WTC11 (cell line): ENCODE results near the gene CER1. TPM values are rescaled to one million over a fixed set of nuclear protein-coding genes. Genes with fewer than 3 reads are reported as not detected.

Experiments used
- ATAC-seq: fragments of 200-7000 bp; cut with Tn5 transposase; 2 replicates; pipeline ENCODE4 v1.10.0; 2021; ENCODE audit warnings: mild to moderate bottlenecking, moderate library complexity
- CTCF ChIA-PET: fragments of 300-600 bp; sonication (Branson Sonifier 250); formaldehyde crosslinking; loops from one replicate; lab custom pipeline; 2021; ENCODE audit warnings: antibody characterized with exemption; lab: Charles Lee
- POLR2A ChIA-PET: fragments of 350-600 bp; sonication (Branson Sonifier 250); formaldehyde crosslinking; loops from one replicate; lab custom pipeline; 2021; ENCODE audit warnings: antibody characterized with exemption; lab: Charles Lee
- DNase-seq: peaks from one replicate; pipeline ENCODE4 v3.0.0; 2021; ENCODE audit warnings: low spot score
- H3K27ac Mint-ChIP-seq: 2 replicates; pipeline ENCODE4 v1.8.0; 2021; ENCODE audit warnings: mixed read lengths
- H3K27me3 Mint-ChIP-seq: 2 replicates; pipeline ENCODE4 v1.8.0; 2021; ENCODE audit warnings: low read depth, mild to moderate bottlenecking, moderate library complexity, mixed read lengths
- H3K36me3 Mint-ChIP-seq: 2 replicates; pipeline ENCODE4 v1.8.0; 2021; ENCODE audit warnings: mixed read lengths
- H3K4me1 Mint-ChIP-seq: 2 replicates; pipeline ENCODE4 v1.8.0; 2022; ENCODE audit warnings: mixed read lengths
- H3K4me3 Mint-ChIP-seq: 2 replicates; pipeline ENCODE4 v1.8.0; 2021; ENCODE audit warnings: mild to moderate bottlenecking, moderate library complexity, mixed read lengths
- H3K9me3 Mint-ChIP-seq: 2 replicates; pipeline ENCODE4 v1.8.0; 2021; ENCODE audit warnings: mixed read lengths
- ATF1 ChIP-seq: sonication (generic); formaldehyde crosslinking; IDR thresholded peaks from 2 replicates; pipeline ENCODE4 v1.8.1; 2023; ENCODE audit warnings: mild to moderate bottlenecking, moderate library complexity, missing genetic modification reagents
- CREB1 ChIP-seq: sonication (generic); formaldehyde crosslinking; IDR thresholded peaks from 2 replicates; pipeline ENCODE4 v1.8.0; 2023; ENCODE audit warnings: mild to moderate bottlenecking, missing genetic modification reagents
- CREM ChIP-seq: sonication (generic); formaldehyde crosslinking; IDR thresholded peaks from 2 replicates; pipeline ENCODE4 v1.8.1; 2022; ENCODE audit warnings: mild to moderate bottlenecking, missing genetic modification reagents, moderate library complexity
- CTCF ChIP-seq: fragments of 200-600 bp; IDR thresholded peaks from 2 replicates; pipeline ENCODE4 v1.8.0; 2022; ENCODE audit warnings: antibody characterized with exemption
- E2F1 ChIP-seq: sonication (generic); formaldehyde crosslinking; IDR thresholded peaks from 2 replicates; pipeline ENCODE4 v1.8.0; 2022; ENCODE audit warnings: mild to moderate bottlenecking, missing genetic modification reagents
- E2F5 ChIP-seq: sonication (generic); formaldehyde crosslinking; IDR thresholded peaks from 2 replicates; pipeline ENCODE4 v1.8.1; 2022; ENCODE audit warnings: mild to moderate bottlenecking, moderate library complexity, missing genetic modification reagents
- ETV6 ChIP-seq: sonication (generic); formaldehyde crosslinking; IDR thresholded peaks from 2 replicates; pipeline ENCODE4 v1.8.1; 2022; ENCODE audit warnings: mild to moderate bottlenecking, missing genetic modification reagents
- FOXP1 ChIP-seq: sonication (generic); formaldehyde crosslinking; IDR thresholded peaks from 2 replicates; pipeline ENCODE4 v1.8.0; 2022; ENCODE audit warnings: missing genetic modification reagents, mild to moderate bottlenecking, moderate library complexity, borderline replicate concordance
- GRHL2 ChIP-seq: fragments of 250-450 bp; sonication (Bioruptor Pico); IDR thresholded peaks from 2 replicates; pipeline ENCODE4 v1.8.0; 2022; ENCODE audit warnings: mild to moderate bottlenecking, moderate library complexity; ENCODE audit not compliant: insufficient replicate concordance, severe bottlenecking
- JAZF1 ChIP-seq: fragments of 250-450 bp; sonication (Bioruptor Pico); IDR thresholded peaks from 2 replicates; pipeline ENCODE4 v1.9.0; 2021; ENCODE audit warnings: moderate library complexity, mild to moderate bottlenecking, inconsistent platforms
- MAX ChIP-seq: sonication (generic); formaldehyde crosslinking; IDR thresholded peaks from 2 replicates; pipeline ENCODE4 v1.8.0; 2022; ENCODE audit warnings: mild to moderate bottlenecking, missing genetic modification reagents
- MLX ChIP-seq: sonication (generic); formaldehyde crosslinking; IDR thresholded peaks from 2 replicates; pipeline ENCODE4 v1.8.1; 2023; ENCODE audit warnings: mild to moderate bottlenecking, missing genetic modification reagents, moderate library complexity
- MXD4 ChIP-seq: fragments of 250-450 bp; sonication (Bioruptor Pico); IDR thresholded peaks from 2 replicates; pipeline ENCODE4 v1.8.0; 2021; ENCODE audit warnings: mild to moderate bottlenecking, moderate library complexity, borderline replicate concordance
- NFE2L1 ChIP-seq: sonication (generic); formaldehyde crosslinking; IDR thresholded peaks from 2 replicates; pipeline ENCODE4 v1.8.1; 2023; ENCODE audit warnings: missing genetic modification reagents
- OVOL2 ChIP-seq: fragments of 250-450 bp; sonication (Bioruptor Pico); IDR thresholded peaks from 2 replicates; pipeline ENCODE4 v1.9.0; 2021; ENCODE audit warnings: mild to moderate bottlenecking, borderline replicate concordance
- RELA ChIP-seq: sonication (generic); formaldehyde crosslinking; IDR thresholded peaks from 2 replicates; pipeline ENCODE4 v1.8.1; 2022; ENCODE audit warnings: missing genetic modification reagents, mild to moderate bottlenecking, borderline replicate concordance
- STAT6 ChIP-seq: sonication (generic); formaldehyde crosslinking; conservative IDR thresholded peaks from 2 replicates; pipeline ENCODE4 v1.8.1; 2023; ENCODE audit warnings: mild to moderate bottlenecking, low read depth, missing genetic modification reagents, moderate library complexity
- TEAD4 ChIP-seq: sonication (generic); formaldehyde crosslinking; IDR thresholded peaks from 2 replicates; pipeline ENCODE4 v1.8.0; 2022; ENCODE audit warnings: mild to moderate bottlenecking, missing genetic modification reagents
- ZNF317 ChIP-seq: sonication (generic); formaldehyde crosslinking; IDR thresholded peaks from 2 replicates; pipeline ENCODE4 v1.8.1; 2023; ENCODE audit warnings: low read depth, mild to moderate bottlenecking, moderate library complexity, missing genetic modification reagents, borderline replicate concordance
- ZNF396 ChIP-seq: fragments of 250-450 bp; sonication (Bioruptor Pico); IDR thresholded peaks from 2 replicates; pipeline ENCODE4 v1.8.0; 2021; ENCODE audit warnings: mild to moderate bottlenecking, moderate library complexity, borderline replicate concordance
- ZNF416 ChIP-seq: fragments of 250-450 bp; sonication (Bioruptor Pico); IDR thresholded peaks from 2 replicates; pipeline ENCODE4 v1.9.0; 2021; ENCODE audit warnings: mild to moderate bottlenecking, inconsistent platforms
- ZNF423 ChIP-seq: fragments of 250-450 bp; sonication (Bioruptor Pico); IDR thresholded peaks from 2 replicates; pipeline ENCODE4 v2.1.2; 2022; ENCODE audit warnings: mild to moderate bottlenecking, moderate library complexity
- ZNF671 ChIP-seq: fragments of 250-450 bp; sonication (Bioruptor Pico); IDR thresholded peaks from 2 replicates; pipeline ENCODE4 v1.8.0; 2021; ENCODE audit warnings: mild to moderate bottlenecking
- total RNA-seq: library from RNA; stranded (reverse); gene quantifications from 3 replicates; pipeline ENCODE4 v1.2.3, GENCODE V29; 2021

The CER1 gene
- total RNA-seq, 1 experiment from 2014 or later = 2.4 TPM

GRCh38 chr9:14766299-14766698, 43.8 kb upstream of the CER1 start (continued):
- TF ChIP-seq STAT6 (no peak), E2F1 (no peak)
- TF ChIP-seq, all 79 proteins: peak for 0

GRCh38 chr9:14761584-14761983, 39.1 kb upstream of the CER1 start:
- CTCF ChIA-PET = no interaction called here
- TF ChIP-seq MLX (CRISPR knock-in tag) = no peak
- no peak for TF ChIP-seq ZNF396 (CRISPR knock-in tag)
- no peak for TF ChIP-seq FOXP1 (CRISPR knock-in tag)
- TF ChIP-seq CTCF = no peak
- H3K9me3 Mint-ChIP-seq = peaks cover 3% of the 10 kb centered on the region; the same call in 1 of the 2 replicates
- no peak for DNase-seq
- H3K4me1 Mint-ChIP-seq = no peaks in the 10 kb centered on the region; the same call in 1 of the 2 replicates
- no peak overlapping the region for H3K27ac Mint-ChIP-seq
- ATAC-seq = no peak
- H3K36me3 Mint-ChIP-seq = no peaks in the 10 kb centered on the region
- H3K27me3 Mint-ChIP-seq = no peaks in the 10 kb centered on the region
- POLR2A ChIA-PET = no interaction called here
- H3K4me3 Mint-ChIP-seq = no peak overlapping the region

- POLR2A ChIA-PET = no interaction called here
- no peak overlapping the region for H3K27ac Mint-ChIP-seq
These were observed 37.5 kb upstream of the CER1 start for GRCh38 chr9:14760060-14760459.

GRCh38 chr9:14756291-14756690, 33.8 kb upstream of the CER1 start:
- H3K36me3 Mint-ChIP-seq = no peaks in the 10 kb centered on the region
- ATAC-seq (no peak), DNase-seq (no peak)
- no peak for TF ChIP-seq CREM (CRISPR knock-in tag)
- TF ChIP-seq GRHL2 (CRISPR knock-in tag) = no peak
- no peak for TF ChIP-seq CTCF
- no peak for TF ChIP-seq E2F5 (CRISPR knock-in tag)
- no peak for TF ChIP-seq NFE2L1 (CRISPR knock-in tag)
- TF ChIP-seq ZNF423 (CRISPR knock-in tag) = no peak
- TF ChIP-seq TEAD4 (CRISPR knock-in tag) = no peak
- no peak for TF ChIP-seq MXD4 (CRISPR knock-in tag)
- TF ChIP-seq OVOL2 (CRISPR knock-in tag) = no peak
- no peak for TF ChIP-seq ZNF396 (CRISPR knock-in tag)
- no peak for TF ChIP-seq JAZF1 (CRISPR knock-in tag)
- TF ChIP-seq ZNF416 (CRISPR knock-in tag) = no peak
- TF ChIP-seq ZNF317 (CRISPR knock-in tag) = no peak
- TF ChIP-seq ETV6 = no peak
- TF ChIP-seq CREB1 = no peak
- POLR2A ChIA-PET = no interaction called here
- CTCF ChIA-PET = no interaction called here
- H3K9me3 Mint-ChIP-seq = no peaks in the 10 kb centered on the region
- H3K4me3 Mint-ChIP-seq = no peak overlapping the region
- H3K27ac Mint-ChIP-seq = no peak overlapping the region
- 0 out of 2 replicates have a peak, but pooled peaks cover 3% of the 10 kb centered on the region for H3K4me1 Mint-ChIP-seq
- H3K27me3 Mint-ChIP-seq = peaks cover 4% of the 10 kb centered on the region

More at GRCh38 chr9:14760060-14760459, 37.5 kb upstream of the CER1 start:
- H3K4me1 Mint-ChIP-seq = no peaks in the 10 kb centered on the region; the same call in 1 of the 2 replicates
- DNase-seq (no peak), ATAC-seq (no peak)
- H3K9me3 Mint-ChIP-seq = peaks cover 3% of the 10 kb centered on the region; the same call in 1 of the 2 replicates
- no peaks in the 10 kb centered on the region for H3K27me3 Mint-ChIP-seq
- CTCF ChIA-PET = no interaction called here
- H3K4me3 Mint-ChIP-seq = no peak overlapping the region
- H3K36me3 Mint-ChIP-seq = no peaks in the 10 kb centered on the region
- TF ChIP-seq ZNF671 (CRISPR knock-in tag) (no peak), RELA (CRISPR knock-in tag) (no peak), MAX (no peak), ATF1 (CRISPR knock-in tag) (no peak), ZNF317 (CRISPR knock-in tag) (no peak)
- TF ChIP-seq, all 79 proteins: peak for 0
